HG02623 (cell line): Measurements from ENCODE around the gene GLIS1.

ENCODE experiments used
- ATAC-seq: cut with Tn5 transposase; IDR thresholded peaks from one replicate; pipeline ENCODE4 v1.9.1; 2021; ENCODE audit warnings: moderate library complexity; ENCODE audit not compliant: unreplicated experiment

Gene GLIS1

DNA sequence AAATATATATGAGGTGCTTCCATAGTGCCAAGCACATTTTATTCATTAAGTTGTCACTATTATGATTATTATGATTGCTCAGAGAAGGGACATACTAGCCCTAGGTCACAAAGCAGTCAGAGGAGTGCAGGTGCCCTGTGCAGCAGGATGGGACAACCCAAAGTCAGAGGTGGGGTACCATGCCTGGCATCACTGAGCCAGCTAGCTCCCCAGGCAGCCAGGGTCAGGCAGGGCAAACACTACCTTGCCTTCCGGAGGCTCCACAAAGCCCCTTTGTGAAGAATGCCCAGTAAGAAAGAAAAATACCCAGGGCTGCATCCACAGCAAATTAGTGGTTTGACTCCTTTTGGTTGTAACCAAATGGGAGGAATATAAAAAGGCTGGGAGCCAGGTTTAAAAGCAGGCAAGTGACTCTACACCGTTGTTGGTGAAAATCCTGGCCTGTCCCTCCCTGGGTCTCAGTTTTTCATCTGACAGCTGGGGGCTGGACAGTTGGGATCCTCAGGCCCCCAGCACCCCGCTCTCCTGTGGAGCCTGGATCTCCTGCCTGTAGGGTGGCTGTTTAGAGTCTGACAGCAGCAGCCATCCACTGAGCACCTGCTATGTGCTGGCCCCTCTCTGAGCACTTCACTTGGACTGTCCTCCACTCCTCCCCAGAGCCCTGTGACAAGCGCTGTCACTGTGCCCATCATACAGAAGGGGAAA, 98.8 kb downstream of the GLIS1 start:
- ATAC-seq, result no peak

GRCh38 chr1:53639251-53639763, 99.7 kb downstream of the GLIS1 start:
- ATAC-seq, result no peak

DNA sequence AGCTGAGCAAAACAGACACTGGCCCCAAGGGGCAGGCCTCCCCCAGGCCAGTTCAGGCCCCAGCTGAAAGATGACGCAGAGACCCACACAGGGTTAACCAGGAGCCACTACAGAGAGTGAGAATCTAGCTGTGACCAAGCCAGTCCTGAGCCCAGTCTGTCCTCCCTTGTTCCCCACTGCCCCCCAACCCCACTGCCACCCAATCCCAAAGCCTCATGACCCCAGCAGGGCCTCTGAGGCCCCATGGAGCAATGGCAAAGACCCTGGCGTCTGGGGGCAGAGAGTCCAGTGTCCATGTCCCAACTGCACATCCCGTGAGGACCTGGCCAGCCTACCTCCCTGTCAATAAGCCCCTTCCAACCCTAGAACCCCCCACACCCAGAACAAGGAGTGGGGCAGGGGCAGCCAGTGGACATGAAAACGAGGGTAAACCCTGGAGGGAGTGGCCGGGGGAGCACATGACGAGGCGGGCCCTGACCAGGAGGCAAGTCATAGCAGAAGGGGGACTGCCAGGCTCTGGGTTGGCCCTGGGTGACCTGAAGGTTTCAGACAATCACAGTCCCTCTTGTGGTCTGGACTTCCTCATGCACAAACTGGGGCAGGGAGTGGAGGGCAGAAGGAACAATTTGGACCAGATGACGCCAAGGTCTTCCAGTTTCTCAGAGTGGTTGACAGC, 100.5 kb downstream of the GLIS1 start:
- ATAC-seq, result no peak

- ATAC-seq, result no peak
Observed at GRCh38 chr1:53637511-53638359, 101.2 kb downstream of the GLIS1 start.

- no peak for ATAC-seq
Observed at GRCh38 chr1:53636621-53637171, 102.3 kb downstream of the GLIS1 start.

DNA sequence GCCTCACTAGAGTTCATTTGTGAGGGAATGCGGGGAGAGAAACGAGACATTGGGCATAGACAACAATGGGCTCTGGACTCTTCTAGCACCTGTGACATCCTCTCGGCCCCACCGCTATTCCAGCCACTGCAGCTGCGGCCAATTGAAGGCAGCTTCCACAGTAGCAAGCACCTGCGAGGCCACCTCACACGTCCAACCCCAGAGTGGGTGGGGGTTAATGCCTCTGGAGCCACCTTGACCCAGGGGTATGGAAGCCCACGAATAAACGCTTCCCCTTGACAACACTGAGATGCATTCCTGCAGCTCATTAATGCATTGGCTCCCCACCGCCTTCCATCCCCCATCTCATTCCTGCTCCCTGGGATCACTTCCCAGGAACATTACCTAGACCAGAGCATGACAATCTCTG, 104.4 kb downstream of the GLIS1 start:
- ATAC-seq, result no peak

GRCh38 chr1:53633073-53633704, 105.8 kb downstream of the GLIS1 start:
- no peak for ATAC-seq

GRCh38 chr1:53631622-53632310, 107.2 kb downstream of the GLIS1 start:
- no peak for ATAC-seq

DNA sequence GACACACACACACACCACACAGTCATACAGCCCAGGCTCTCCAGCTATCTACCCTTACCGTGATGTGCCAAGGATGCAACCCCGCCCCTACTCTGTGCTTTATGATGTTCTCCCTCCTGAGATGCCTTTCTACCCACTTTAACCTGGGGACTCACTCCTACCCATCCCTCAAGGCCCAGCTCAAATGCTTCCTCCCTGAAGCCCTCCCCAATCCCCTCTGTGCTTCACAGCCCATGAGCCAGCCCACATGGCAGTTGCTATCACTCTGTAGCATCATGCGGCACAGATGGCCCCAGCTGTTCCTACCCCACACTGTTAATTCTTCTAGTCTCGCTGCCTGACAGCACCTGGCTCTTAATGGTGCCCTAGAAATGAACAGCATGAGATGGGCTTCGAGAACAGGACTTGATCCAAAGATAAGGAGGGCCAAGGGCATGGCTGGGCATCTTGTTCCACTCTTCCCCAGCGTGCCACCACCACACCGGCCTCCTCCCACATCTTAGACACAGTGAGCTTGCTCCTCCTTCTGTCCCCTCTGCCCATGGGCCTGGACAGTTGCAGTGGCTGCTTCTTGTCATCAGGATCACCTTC, 109.8 kb downstream of the GLIS1 start:
- ATAC-seq, result no peak

DNA sequence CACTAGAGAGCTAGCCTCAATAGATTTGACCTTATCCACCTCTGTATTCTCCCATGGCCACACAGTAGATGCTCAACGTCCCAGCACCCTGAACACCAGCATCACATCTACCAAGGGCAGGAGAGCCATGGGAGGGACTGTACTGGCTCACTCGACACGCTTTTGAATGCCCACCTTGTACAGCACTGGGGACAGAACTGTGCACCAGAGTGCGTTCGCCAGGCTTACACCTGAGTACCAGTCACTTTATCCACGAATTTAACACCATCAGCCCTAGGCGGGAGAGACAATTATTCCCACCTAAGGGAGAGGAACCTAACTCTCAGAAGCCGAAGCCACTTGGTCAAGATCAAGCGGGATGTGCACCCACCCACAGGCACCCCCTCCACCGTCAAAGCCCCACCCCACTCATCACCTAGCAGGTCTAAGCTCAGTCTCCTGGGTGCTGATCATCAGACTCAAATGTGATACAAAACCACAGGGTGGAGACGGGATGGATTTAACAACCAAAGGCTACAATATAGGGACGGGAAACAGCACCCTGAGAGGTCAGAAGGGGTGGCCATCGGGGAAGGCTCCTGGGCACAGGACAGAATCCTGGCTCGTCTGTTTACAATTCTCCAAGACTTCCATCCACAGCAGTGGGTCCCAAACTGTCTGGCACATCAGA, 110.5 kb downstream of the GLIS1 start:
- no peak for ATAC-seq

DNA sequence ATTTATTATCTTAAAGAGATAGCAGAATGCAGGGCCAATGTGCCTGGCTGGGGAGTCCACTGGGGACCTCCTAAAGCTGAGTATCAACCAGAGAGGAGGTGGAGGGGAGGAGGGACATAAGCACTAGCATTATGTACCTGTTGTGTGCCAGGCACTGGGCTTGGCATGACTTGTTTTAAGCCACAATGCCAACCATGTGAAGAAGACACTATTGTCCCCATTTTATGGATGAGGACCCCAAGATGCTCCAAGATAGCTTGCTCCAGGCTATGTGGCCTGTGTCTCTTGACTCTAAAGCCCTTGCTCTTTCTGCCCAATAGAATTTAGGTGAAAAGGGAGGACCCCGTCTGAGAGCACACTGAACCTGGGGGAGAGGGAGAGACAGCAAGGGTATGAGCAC, 111.3 kb downstream of the GLIS1 start:
- ATAC-seq, result no peak

GRCh38 chr1:53627031-53627430, 111.9 kb downstream of the GLIS1 start:
- ATAC-seq, result no peak

DNA sequence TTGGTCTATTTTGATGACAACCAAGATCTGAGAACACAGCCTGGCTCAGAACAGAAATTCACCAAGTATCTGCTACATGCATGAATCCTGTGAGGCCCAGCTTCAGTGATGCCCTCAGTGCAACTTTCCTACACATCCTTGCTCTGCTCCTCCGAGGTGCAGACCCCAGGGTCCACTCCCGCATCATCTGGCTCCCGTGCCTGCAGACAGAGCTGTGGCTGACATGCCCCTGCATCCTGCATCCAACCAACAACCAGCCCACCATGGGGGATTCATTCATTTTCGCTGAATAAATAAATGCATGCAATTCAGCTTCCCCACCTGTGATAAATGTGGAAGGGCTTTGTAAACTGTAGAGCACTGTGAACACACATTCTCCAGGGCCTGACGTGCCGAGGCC, 112.3 kb downstream of the GLIS1 start:
- ATAC-seq, result no peak

- no peak for ATAC-seq
Observed at GRCh38 chr1:53625766-53626520, 113.0 kb downstream of the GLIS1 start.

DNA sequence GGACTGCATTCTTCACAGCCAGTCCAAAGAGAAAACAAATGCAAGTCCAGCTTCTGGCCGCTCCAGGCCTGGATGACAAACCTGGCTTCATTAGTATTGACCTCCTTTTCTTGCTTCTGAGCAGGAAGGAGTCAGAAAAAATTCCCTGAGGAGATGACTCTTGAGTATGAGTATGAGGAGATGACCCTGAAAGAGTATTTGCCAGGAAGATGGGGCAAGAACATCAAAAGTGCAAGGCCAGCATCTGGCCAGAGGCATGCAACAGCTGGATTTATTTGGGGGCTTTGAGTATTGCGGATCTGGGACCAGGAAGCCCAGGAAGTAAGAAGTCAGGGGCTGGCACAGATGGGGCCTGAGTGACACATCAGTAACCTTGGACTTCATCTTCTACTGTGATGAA, 113.9 kb downstream of the GLIS1 start:
- ATAC-seq, result no peak

DNA sequence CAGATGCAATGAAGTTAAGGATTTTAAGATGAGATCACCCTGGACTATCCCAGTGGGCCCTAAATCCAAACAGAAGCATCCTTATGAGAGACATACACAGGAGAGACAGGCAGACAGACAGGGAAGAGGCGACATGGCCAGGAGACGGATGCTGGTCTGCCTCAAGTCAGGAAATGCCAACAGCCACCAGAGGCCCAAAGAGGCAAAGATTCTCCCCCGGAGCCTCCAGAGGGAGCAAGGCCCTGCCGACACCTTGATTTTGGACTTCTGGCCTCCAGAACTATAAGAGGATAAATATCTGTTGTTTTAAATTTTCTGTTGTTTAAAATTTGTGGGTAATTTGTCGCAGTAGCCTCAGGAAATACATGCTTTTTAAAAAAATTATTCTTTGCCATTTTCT, 116.4 kb downstream of the GLIS1 start:
- no peak for ATAC-seq

DNA sequence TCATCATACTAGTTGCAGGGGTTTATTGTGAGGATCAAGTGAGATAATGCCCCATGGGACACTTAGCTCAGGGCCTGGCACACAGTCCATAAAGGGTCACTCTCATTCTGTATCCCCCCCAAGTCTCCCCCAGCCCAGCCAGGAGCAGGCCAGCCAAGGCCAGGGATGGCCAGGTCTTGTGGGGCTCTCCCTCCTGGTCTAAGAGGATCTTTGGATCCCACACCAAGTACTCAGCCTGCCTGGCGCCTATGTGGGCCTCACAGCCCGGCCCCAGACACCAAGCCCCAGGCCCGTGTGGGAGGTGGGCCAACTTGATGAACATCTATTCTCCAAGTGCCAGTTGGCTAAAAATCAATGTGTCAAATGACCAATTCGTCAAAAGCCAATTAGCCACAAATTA, 117.8 kb downstream of the GLIS1 start:
- ATAC-seq, result no peak

DNA sequence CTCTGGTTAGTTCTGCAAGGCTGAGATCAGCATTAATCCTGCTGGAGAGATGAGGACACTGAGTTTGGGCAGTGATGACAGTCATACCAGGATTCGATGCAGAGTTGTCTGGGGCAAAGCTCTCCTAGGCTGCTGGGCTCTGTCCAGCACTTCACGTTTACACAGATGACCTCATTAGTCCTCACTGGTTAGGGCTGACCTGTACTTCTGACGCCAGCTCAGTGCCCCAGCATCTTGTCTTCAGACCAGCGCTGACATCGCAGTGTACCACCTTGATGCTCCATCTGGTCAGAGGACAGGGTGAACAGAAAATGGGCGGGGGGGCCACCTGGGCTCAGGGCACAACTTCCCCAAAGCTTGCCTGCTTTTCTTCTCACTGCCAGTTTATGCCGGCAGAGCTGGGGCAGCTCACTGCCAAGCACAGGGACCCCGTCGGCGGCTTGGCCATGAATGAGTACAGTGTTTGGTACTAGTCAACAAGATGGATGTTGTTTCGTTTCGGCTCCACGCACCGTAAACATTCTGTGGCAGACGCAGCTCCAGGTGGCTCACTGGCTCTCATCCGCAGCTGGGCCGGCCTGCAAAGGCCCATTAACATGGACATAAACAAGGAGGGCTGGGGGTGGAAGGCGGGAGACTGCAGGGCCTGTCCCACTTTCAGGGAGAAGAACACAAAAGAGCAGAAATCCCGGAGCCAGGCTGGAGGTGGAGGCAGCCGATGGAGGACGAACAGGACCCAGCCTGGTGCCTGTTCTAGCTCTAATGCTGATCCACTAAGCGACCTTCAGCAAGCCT, 118.7 kb downstream of the GLIS1 start:
- ATAC-seq, result no peak
